ENCODE results near the gene SIN3A. TPM values are rescaled to one million over a fixed set of nuclear protein-coding genes. Genes with fewer than 3 reads are reported as not detected.
A peak's percentile ranks its signal among the peaks of the same experiment; 100 is the strongest.

Gene SIN3A
- total and polyA plus RNA-seq, 2 of the 4 experiments (the other 2 are of a cell fraction), result 21.2 to 31.5 TPM

- TF ChIP-seq ELK1 (IDR thresholded peaks at IDR 0.05; ENCODE audit: borderline replicate concordance, low read depth, low read length), result no peak
Observed at GRCh38 chr15:75455982-75456531, 4.6 kb upstream of the SIN3A start (continued).

- no TSS peak for BruUV-seq (replicated peaks)
- intact Hi-C loops (cut with micrococcal nuclease), result loop anchor here (10.0 kb wide), 1 partner anchor 431 kb away; the partner anchor contains the start of gene PPCDC
- Histone ChIP-seq H3K27me3 (ENCODE audit: control insufficient read depth, insufficient read depth, low read length) (no peaks in the 10 kb centered on the region), H3K4me2 (ENCODE audit: low read depth, low read length) (peak overlapping the region; percentile 89), H3K27ac (ENCODE audit: insufficient read depth, low read length) (peak overlapping the region; percentile 89), H3K9me1 (ENCODE audit: insufficient read depth, low read length) (peaks cover 3% of the 10 kb centered on the region; the same call in 1 of the 2 replicates), H3K18ac (ENCODE audit: low read depth, low read length) (peak overlapping the region; percentile 57), H4K5ac (ENCODE audit: low read depth, low read length) (peak overlapping the region; percentile 28), H3K9ac (ENCODE audit: low read depth, low read length) (peak overlapping the region; percentile 83), H4K20me1 (ENCODE audit: insufficient read depth, low read length) (peaks cover 12% of the 10 kb centered on the region), H2BK120ac (ENCODE audit: low read depth, low read length) (peak overlapping the region; percentile 44; the same call in 1 of the 2 replicates), H3K56ac (ENCODE audit: extremely low read depth, insufficient read depth, low read length) (peak overlapping the region; percentile 81; the same call in 1 of the 2 replicates), H3K14ac (replicated peaks; ENCODE audit: low read depth, low read length) (peak overlapping the region; percentile 70), H3K79me1 (ENCODE audit: low read depth in 1 of 2, low read length in 2 of 2) (peaks cover 11 to 16% of the 10 kb centered on the region in 2 experiments; a peak in 3 of 4 replicates), H3K36me3 (ENCODE audit: control insufficient read depth, insufficient read depth, low read length) (no peaks in the 10 kb centered on the region), H3K23ac (ENCODE audit: low read depth, low read length) (peak overlapping the region; percentile 84; the same call in 1 of the 2 replicates), H3K4ac (ENCODE audit: low read depth, low read length) (peak overlapping the region; percentile 76), H2BK15ac (ENCODE audit: low read depth, low read length) (peak overlapping the region; percentile 22; the same call in 1 of the 3 replicates), H2AFZ (replicated peaks; ENCODE audit: low read length, poor library complexity) (peak overlapping the region; percentile 91), H2AK5ac (ENCODE audit: low read depth, low read length) (no peak overlapping the region), H2AK9ac (replicated peaks; ENCODE audit: low read depth, low read length, poor library complexity) (peak overlapping the region; percentile 50), H3K9me3 (ENCODE audit: control insufficient read depth, insufficient read depth, low read length) (no peaks in the 10 kb centered on the region), H3K4me3 (ENCODE audit: insufficient read depth, low read depth, low read length) (peak overlapping the region; percentile 60), H4K91ac (ENCODE audit: insufficient read depth, low read depth, low read length) (peak overlapping the region; percentile 65; the same call in 1 of the 2 replicates), H4K8ac (ENCODE audit: low read depth in 2 of 2, low read length in 2 of 2) (peak overlapping the region; percentile 58 to 85; a peak in 3 of 4 replicates), H2BK5ac (ENCODE audit: low read depth, low read length, poor library complexity, severe bottlenecking) (peak overlapping the region; percentile 89), H2BK20ac (ENCODE audit: low read depth, low read length) (no peak overlapping the region), H3K4me1 (ENCODE audit: control insufficient read depth, insufficient read depth, low read length) (peaks cover 11% of the 10 kb centered on the region)
- CTCF ChIA-PET, result interaction anchor here (1.0 to 1.7 kb wide), 2 partner anchors 9 to 87 kb away, joined by 3 to 4 read pairs; partner anchors contain the start of gene MAN2C1
- in situ Hi-C loops (cut with MboI; ENCODE audit: low sequenced_read_pairs), result no loop called here
- POLR2A ChIA-PET (ENCODE audit: unreplicated experiment), result interaction anchor here (0.6 kb wide), 1 partner anchor 45 kb away, joined by 9 read pairs; no protein-coding TSS in a partner anchor
- dilution Hi-C loops (cut with HindIII; ENCODE audit: low sequenced_read_pairs, unreplicated experiment), result no loop called here
- ATAC-seq (ENCODE audit: low read depth), result peak; percentile 16
- DNase-seq, result peak; percentile 65
- 2% methylated on average over 7 of the region's 48 CpGs; no CpG with 5 or more reads in 1 of the 2 experiments for WGBS, 2 experiments (ENCODE audit: extremely low coverage in 2 of 2, insufficient read length in 1 of 2)
- TF ChIP-seq BHLHE40 (IDR thresholded peaks at IDR 0.05; ENCODE audit: low read depth, low read length), result no peak
- TF ChIP-seq RAD21 (IDR thresholded peaks at IDR 0.05; ENCODE audit: low read length), result no peak
- TF ChIP-seq USF2 (IDR thresholded peaks at IDR 0.05; ENCODE audit: low read depth, low read length), result no peak
- TF ChIP-seq CTCF (conservative IDR thresholded peaks at IDR 0.05; ENCODE audit: low read depth, low read length), result no peak
- no peak for TF ChIP-seq NFE2L2 (IDR thresholded peaks at IDR 0.05; ENCODE audit: low read depth, low read length)
- TF ChIP-seq RFX5 (IDR thresholded peaks at IDR 0.05; ENCODE audit: low read depth, low read length), result no peak
- no peak for TF ChIP-seq POLR2A (IDR thresholded peaks at IDR 0.05; ENCODE audit: low read depth, low read length)
- no peak for TF ChIP-seq SMC3 (IDR thresholded peaks at IDR 0.05; ENCODE audit: low read depth, low read length)
- TF ChIP-seq FOS (IDR thresholded peaks at IDR 0.05; ENCODE audit: low read depth, low read length), result no peak
- TF ChIP-seq CHD1 (IDR thresholded peaks at IDR 0.05; ENCODE audit: low read depth, low read length), result peak; percentile 66; the same call in 1 of the 2 replicates
- no peak for TF ChIP-seq RCOR1 (IDR thresholded peaks at IDR 0.05; ENCODE audit: insufficient replicate concordance, low read length)
Observed at GRCh38 chr15:75455424-75455981, 4.0 kb upstream of the SIN3A start.

All from IMR-90 (cell line).